HEK293 (cell line): ENCODE data around the gene LYSMD3.
A peak's percentile ranks its signal among the peaks of the same experiment; 100 is the strongest.

Experiments
- CTCF ChIA-PET: fragments of 350-600 bp; formaldehyde crosslinking; extraction: SDS; loops from one replicate; lab custom pipeline; 2021; ENCODE audit warnings: antibody characterized with exemption; lab: Yijun Ruan, JAX
- POLR2A ChIA-PET: fragments of 300-600 bp; formaldehyde crosslinking; extraction: SDS; loops from one replicate; lab custom pipeline; 2020; ENCODE audit warnings: antibody characterized with exemption, inconsistent platforms; lab: Yijun Ruan, JAX
- H3K27ac ChIP-seq: fragments of 200-500 bp; sonication (Bioruptor generic); 2 replicates; pipeline ENCODE4 v1.5.1; 2014; ENCODE audit warnings: low read depth, low read length, control low read depth, inconsistent platforms; ENCODE audit errors: extremely low read depth
- H3K36me3 ChIP-seq, 2 experiments: fragments of 200-500 bp in 1 of 2; sonication (Bioruptor generic) in 1 of 2; 1 replicate in 1 of 2; 2 replicates in 1 of 2; pipeline ENCODE4 v1.5.1; 2014 to 2017; ENCODE audit warnings: inconsistent platforms in 2 of 2, low read length in 2 of 2; ENCODE audit not compliant: control insufficient read depth in 2 of 2, insufficient read depth in 1 of 2
- H3K4me1 ChIP-seq: fragments of 200-500 bp; sonication (Bioruptor generic); 2 replicates; pipeline ENCODE4 v1.5.1; 2014; ENCODE audit warnings: mild to moderate bottlenecking, low read length, inconsistent platforms; ENCODE audit not compliant: control insufficient read depth, insufficient read depth
- H3K4me3 ChIP-seq: 2 replicates; pipeline ENCODE4 v1.5.1; 2011; ENCODE audit warnings: low read depth, mild to moderate bottlenecking, control low read depth, low read length, moderate library complexity
- H3K9me3 ChIP-seq: fragments of 200-500 bp; sonication (Bioruptor generic); 2 replicates; pipeline ENCODE4 v1.5.1; 2014; ENCODE audit warnings: low read depth, low read length, inconsistent platforms; ENCODE audit not compliant: control insufficient read depth, insufficient read depth
- SCRT1 ChIP-seq: fragments of 450-650 bp; formaldehyde crosslinking; IDR thresholded peaks from 2 replicates; pipeline ENCODE4 v1.5.1; 2016; ENCODE audit warnings: missing biosample characterization, missing genetic modification characterization, borderline replicate concordance
- SCRT2 ChIP-seq: fragments of 450-650 bp; formaldehyde crosslinking; IDR thresholded peaks from 2 replicates; pipeline ENCODE4 v1.5.1; 2016; ENCODE audit warnings: missing biosample characterization, missing genetic modification characterization
- TRIM28 ChIP-seq: IDR thresholded peaks from 2 replicates; pipeline ENCODE4 v1.6.1; 2011; ENCODE audit warnings: low read length, control low read depth, borderline replicate concordance
- ZFP41 ChIP-seq: fragments of 450-650 bp; formaldehyde crosslinking; IDR thresholded peaks from 2 replicates; pipeline ENCODE4 v1.5.1; 2016; ENCODE audit warnings: missing biosample characterization, missing genetic modification characterization, borderline replicate concordance
- ZNF266 ChIP-seq: fragments of 450-650 bp; formaldehyde crosslinking; IDR thresholded peaks from 2 replicates; pipeline ENCODE4 v1.5.1; 2016; ENCODE audit warnings: missing biosample characterization, missing genetic modification characterization, low read depth
- ZNF335 ChIP-seq: fragments of 450-650 bp; formaldehyde crosslinking; conservative IDR thresholded peaks from 2 replicates; pipeline ENCODE4 v1.5.1; 2016; ENCODE audit warnings: missing biosample characterization, missing genetic modification characterization
- ZNF350 ChIP-seq: fragments of 450-650 bp; formaldehyde crosslinking; IDR thresholded peaks from 2 replicates; pipeline ENCODE4 v1.5.0; 2017; ENCODE audit warnings: missing biosample characterization, mild to moderate bottlenecking, missing genetic modification characterization
- ZNF433 ChIP-seq: fragments of 450-650 bp; formaldehyde crosslinking; IDR thresholded peaks from 2 replicates; pipeline ENCODE4 v1.5.1; 2016; ENCODE audit warnings: missing biosample characterization, missing genetic modification characterization, low read depth
- ZNF555 ChIP-seq: fragments of 450-650 bp; formaldehyde crosslinking; conservative IDR thresholded peaks from 2 replicates; pipeline ENCODE4 v1.5.1; 2017; ENCODE audit warnings: missing biosample characterization, mild to moderate bottlenecking, missing genetic modification characterization, inconsistent platforms
- ZNF707 ChIP-seq: fragments of 450-650 bp; formaldehyde crosslinking; IDR thresholded peaks from 2 replicates; pipeline ENCODE4 v1.5.1; 2016; ENCODE audit warnings: missing biosample characterization, missing genetic modification characterization
- TF ChIP-seq, protein P1 (sequence below): fragments of 450-650 bp; formaldehyde crosslinking; IDR thresholded peaks from 2 replicates; pipeline ENCODE4 v1.5.1; 2016; ENCODE audit warnings: missing biosample characterization, missing genetic modification characterization
- TF ChIP-seq, protein P2 (sequence below): fragments of 450-650 bp; IDR thresholded peaks from 2 replicates; pipeline ENCODE4 v1.5.1; 2018; ENCODE audit warnings: missing biosample characterization, missing genetic modification characterization

Gene LYSMD3

DNA sequence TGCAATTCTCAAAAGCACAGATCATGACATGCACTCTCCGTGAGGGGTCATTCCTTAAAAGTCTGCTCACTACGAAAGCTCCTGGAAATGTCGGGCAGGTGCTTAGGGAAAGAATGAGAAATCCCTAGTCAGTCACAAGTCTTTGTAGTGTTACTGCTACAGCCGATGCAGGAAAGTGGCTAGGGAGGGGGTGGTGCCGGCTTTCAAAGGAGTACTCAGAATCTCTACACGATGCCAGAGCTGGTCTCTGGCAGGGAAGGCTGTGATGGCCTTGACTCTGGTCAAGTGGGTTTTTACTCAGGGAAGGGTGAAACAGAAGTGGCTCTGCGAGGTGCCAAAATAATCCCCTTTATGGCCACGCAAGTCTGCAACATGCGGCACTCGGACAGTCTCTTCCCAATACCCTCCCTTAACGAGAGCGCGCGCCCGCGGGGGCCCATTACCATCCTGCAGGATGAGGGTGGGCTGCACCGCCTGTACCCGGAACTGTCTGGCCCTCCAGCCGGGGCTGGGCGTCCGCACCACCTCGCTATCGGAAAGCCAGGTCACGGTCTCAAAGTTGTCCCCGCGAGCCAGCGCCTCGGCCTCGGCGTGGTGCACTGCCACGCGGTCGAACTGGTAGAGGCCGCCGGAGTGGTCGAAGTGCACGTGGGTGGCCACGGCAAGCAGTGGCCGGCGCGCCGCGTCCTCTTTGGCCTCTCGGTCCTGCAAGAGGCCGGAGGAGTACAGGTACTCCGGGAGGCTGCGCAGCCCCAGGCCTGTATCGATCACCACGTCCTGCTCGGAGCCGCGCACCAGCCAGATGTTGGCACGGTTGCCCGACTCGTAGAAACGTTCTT is 55.8 kb downstream of the LYSMD3 start (continued):
- TF ChIP-seq ZNF433 (tag by site-specific recombination) (no peak), ZNF350 (tag by site-specific recombination) (no peak), TRIM28 (no peak)
- TF ChIP-seq, protein P1, sequence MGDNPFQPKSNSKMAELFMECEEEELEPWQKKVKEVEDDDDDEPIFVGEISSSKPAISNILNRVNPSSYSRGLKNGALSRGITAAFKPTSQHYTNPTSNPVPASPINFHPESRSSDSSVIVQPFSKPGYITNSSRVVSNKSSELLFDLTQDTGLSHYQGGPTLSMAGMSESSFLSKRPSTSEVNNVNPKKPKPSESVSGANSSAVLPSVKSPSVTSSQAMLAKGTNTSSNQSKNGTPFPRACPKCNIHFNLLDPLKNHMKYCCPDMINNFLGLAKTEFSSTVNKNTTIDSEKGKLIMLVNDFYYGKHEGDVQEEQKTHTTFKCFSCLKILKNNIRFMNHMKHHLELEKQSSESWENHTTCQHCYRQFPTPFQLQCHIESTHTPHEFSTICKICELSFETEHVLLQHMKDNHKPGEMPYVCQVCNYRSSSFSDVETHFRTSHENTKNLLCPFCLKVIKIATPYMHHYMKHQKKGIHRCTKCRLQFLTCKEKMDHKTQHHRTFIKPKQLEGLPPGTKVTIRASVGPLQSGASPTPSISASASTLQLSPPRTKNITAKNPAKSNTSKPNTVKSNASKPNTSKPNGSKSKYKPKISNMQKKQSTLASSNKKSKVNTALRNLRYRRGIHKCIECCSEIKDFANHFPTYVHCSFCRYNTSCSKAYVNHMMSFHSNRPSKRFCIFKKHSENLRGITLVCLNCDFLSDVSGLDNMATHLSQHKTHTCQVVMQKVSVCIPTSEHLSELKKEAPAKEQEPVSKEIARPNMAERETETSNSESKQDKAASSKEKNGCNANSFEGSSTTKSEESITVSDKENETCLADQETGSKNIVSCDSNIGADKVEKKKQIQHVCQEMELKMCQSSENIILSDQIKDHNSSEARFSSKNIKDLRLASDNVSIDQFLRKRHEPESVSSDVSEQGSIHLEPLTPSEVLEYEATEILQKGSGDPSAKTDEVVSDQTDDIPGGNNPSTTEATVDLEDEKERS (tag by site-specific recombination): no peak
- TF ChIP-seq, all 188 proteins: peak for 18

DNA sequence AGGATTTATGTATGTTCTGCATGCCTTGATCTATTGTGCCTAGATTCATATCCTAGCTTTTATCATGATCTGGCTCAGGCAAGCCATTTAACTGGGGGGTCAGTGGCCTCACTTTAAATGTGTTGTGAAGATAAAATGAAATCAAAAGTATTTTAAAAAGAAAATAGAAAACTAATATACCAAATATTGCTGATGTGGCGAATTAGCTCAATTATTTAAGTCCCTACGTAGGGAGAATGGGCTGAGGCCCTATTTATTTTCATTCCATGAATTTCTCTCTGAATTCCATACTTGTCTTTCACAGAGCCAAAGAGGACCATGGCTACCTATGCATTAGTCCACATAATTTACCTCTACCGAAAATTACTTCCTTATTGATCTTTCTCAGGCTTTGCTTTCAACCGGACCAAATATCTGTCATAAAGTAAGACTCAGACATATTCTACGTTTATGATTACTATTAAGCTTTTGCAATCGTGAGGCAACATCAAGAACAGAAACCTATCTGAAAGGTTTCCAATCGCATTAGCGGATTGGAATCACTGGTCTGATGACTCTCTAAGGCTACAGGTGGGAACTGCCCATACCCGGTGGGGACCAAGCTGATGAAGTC is 56.5 kb downstream of the LYSMD3 start:
- no peaks in the 10 kb centered on the region for H3K9me3 ChIP-seq
- no peak overlapping the region for H3K27ac ChIP-seq
- CTCF ChIA-PET: interaction anchor here (0.8 to 1.2 kb wide), 4 partner anchors 39 to 57 kb away, joined by 3 to 6 read pairs (median 4); partner anchors contain the start of gene LYSMD3
- no peaks in the 10 kb centered on the region for H3K4me1 ChIP-seq
- H3K36me3 ChIP-seq: no peaks in the 10 kb centered on the region
- peak overlapping the region; percentile 73 for H3K4me3 ChIP-seq
- POLR2A ChIA-PET: interaction anchor here (1.3 kb wide), 1 partner anchor 10 kb away, joined by 3 read pairs; no protein-coding TSS in a partner anchor
- no peak for TF ChIP-seq ZNF335 (tag by site-specific recombination)
- TF ChIP-seq ZNF266: no peak
- no peak for TF ChIP-seq ZNF555 (tag by site-specific recombination)
- peak; percentile 92 for TF ChIP-seq SCRT2 (tag by site-specific recombination)
- TF ChIP-seq, protein P2, sequence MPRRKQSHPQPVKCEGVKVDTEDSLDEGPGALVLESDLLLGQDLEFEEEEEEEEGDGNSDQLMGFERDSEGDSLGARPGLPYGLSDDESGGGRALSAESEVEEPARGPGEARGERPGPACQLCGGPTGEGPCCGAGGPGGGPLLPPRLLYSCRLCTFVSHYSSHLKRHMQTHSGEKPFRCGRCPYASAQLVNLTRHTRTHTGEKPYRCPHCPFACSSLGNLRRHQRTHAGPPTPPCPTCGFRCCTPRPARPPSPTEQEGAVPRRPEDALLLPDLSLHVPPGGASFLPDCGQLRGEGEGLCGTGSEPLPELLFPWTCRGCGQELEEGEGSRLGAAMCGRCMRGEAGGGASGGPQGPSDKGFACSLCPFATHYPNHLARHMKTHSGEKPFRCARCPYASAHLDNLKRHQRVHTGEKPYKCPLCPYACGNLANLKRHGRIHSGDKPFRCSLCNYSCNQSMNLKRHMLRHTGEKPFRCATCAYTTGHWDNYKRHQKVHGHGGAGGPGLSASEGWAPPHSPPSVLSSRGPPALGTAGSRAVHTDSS: no peak
- TF ChIP-seq SCRT1 (tag by site-specific recombination): 0 out of 2 replicates have a peak, but pooled peaks have one; percentile 68
- TF ChIP-seq ZNF707 (tag by site-specific recombination): no peak
- TF ChIP-seq ZFP41 (tag by site-specific recombination): no peak
